Activated CD4-positive, CD25-positive, alpha-beta regulatory T cell treated with anti-CD3 and anti-CD28 coated beads, Interleukin-2, amount 50 U/mL, for 16 hours (primary cell): Measurements from ENCODE around the gene PRR20A.
"Not testable (repeated sequence)": the region's sequence is repeated elsewhere in the genome, so short reads cannot be mapped to it uniquely, and the experiment has no call there.

Experiments
- DNase-seq: peaks from one replicate; pipeline ENCODE4 v3.0.0-alpha.2; 2020; ENCODE audit warnings: low read depth, low spot score

Gene PRR20A

DNA sequence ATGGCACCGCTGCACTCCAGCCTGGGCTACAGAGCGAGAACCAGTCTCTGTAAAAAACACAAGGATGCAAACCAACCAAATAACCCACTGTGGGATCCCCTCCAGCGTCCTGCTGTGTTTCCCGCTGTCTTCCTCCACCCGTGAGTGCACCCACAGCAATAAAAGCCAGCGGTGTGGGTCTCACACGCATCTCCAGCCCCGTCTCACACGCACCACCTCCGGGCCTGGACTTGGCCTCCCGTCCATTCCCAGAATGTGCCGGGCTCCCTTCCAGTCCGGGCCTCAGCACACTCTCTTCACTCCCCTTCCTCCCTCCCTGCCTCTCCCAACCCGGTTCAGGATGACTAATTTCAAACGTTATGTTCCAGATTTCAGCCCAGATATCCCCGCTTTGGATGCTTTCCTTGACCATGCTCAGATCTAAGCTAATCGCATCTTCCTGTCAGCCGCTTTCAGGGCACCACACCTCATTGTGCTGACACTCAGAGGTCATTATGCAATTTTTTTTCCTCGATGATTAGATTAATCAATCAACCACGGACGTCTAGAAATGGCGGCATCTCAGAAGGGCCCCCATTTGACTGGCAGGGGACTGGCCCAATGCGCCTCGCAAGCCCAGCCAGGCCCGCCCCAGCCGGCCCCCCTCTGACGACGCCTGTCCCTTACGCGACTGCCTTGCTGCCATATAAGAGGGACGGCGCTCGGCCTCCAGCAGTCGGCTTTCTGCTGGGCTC, at the start of gene PRR20A:
TSS of gene PRR20A (plus strand) at position 684 of the 734 bp plus-strand sequence. CDS start 387 bp downstream, outside the sequence.
- DNase-seq, result not testable (repeated sequence)

DNA sequence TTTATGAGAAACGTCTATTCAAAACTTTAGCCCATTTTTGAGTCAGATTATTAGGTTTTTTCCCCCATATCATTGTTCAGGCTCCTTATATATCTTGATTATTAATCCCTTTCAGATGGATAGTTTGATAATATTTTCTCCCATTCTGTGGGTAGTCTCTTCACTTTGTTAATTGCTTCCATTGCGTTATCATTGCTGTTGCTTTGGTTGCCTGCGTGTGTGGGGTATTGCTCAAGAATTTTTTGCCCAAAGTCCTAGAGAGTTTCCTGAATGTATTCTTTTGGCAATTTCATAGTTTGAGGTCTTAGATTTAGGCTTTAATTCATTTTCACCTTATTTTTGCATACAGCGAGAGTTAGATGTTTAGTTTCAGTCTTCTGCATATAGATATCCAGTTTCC, 25.8 kb upstream of the PRR20A start:
- no peak for DNase-seq

DNA sequence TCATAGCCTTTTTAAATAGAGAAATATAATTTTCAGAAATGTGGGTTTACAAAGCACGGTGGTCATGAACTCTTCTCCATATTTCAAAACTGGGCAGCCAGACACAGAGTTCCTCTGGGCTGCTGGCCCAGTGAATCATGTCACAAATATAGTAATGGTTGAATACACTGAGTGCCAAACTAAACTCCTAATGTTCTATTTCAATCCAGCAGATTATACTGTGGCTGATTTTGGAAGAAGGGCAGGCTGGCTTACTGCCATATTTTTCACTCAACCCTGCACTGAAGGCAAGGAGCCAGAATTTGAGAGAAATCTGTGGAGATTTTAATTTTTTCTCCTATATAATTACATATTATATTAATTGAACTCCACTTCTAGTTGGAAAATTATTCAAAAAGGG, 17.0 kb upstream of the PRR20A start:
- DNase-seq, result no peak

DNA sequence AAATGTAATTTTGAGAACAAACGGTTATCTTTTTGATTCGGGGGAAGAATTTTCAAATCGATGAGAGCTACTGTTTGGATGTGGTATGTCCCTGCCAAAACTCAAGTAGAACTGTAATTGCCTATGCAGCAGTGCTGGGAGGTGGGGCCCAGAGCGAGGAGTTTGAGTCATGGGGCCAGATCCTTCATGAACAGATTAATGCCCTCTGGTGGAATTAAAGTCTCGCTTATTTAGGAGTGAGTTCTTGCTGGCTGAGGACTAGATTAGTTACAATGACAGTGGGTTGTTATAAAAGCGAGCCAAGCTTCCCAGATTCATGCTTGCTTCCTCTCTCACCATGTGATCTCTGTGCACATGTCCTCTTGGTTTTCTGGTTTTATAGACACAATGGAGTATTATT, 11.8 kb upstream of the PRR20A start:
- DNase-seq, result no peak

DNA sequence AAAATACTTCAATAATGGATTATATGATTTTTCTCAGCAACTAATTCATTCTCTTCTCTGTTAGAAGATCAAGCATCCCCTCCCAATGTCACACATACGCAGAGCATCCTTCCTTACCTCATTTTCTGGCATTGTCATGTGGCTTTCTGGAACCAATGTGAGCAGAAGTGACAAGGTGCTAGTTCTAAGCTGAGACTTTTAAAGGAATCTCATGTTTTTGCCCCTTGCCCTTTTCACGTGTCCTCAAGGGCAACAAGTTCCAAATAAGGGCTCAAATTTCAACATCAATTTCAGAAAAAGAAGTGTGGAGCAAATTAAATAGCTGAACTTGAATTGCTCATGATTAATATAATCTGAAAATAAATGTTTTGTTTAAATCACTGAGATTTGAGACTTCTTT, 4.6 kb upstream of the PRR20A start:
- DNase-seq, result no peak

DNA sequence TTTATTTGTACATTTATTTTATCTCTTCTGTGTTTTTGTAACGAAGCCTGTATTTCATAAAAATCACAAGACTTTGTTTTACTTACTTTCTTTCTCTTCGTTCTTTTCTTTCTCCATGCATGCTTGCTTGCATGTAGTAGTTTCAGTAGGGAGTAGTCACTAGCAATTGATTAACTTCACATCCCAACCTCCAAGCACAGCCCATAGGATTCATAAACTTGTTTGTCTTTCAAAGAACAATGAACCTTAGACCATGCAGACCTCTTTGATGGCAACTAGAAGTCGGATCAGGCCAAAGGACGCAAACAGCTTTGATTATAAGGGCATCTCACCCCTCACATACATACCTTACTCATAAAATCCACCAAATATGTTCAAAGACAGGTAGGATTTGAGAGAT, 3.1 kb upstream of the PRR20A start:
- DNase-seq, result no peak

DNA sequence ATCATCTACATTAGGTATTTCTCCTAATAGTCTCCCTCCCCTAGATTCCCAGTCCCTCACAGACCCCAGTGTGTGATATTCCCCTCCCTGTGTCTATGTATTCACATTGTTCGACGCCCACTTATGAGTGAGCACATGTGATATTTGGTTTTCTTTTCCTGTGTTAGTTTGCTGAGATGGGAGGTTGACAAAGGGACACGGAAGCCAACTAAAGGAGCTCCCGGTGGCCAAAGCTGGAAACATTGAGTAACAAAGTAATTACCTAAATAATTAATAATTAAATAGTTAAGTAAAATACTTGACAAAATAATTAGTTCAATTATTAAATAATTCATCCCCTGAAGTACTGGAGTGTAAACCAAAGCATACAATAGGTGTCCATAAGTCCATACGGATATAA, 1.7 kb upstream of the PRR20A start:
- no peak for DNase-seq

DNA sequence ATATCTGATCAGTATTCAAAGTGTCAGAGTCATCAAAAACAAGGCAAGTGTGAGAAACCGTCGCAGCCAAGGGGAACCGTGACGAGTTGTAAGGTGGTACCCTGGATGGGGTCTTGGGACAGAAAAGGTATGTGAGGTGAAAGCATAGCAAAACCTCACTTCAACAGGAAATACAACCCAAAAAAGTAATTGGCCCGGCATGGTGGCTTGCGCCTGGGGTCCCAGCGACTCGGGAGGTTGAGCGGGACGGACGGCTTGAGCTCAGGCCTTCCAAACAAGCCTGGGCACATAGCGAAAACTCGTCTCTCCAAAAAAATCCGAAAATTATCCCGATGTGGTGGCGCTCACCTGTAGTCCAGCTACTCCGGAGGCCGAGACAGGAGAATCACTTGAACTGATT, 937 bp upstream of the PRR20A start:
- not testable (repeated sequence) for DNase-seq

DNA sequence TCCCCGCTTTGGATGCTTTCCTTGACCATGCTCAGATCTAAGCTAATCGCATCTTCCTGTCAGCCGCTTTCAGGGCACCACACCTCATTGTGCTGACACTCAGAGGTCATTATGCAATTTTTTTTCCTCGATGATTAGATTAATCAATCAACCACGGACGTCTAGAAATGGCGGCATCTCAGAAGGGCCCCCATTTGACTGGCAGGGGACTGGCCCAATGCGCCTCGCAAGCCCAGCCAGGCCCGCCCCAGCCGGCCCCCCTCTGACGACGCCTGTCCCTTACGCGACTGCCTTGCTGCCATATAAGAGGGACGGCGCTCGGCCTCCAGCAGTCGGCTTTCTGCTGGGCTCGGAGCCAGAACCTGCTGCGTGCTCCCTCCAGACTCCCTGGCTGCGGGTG, 6.5 kb downstream of the PRR20A start, which contains the start of gene PRR20B:
TSS of gene PRR20B (plus strand) at position 301 of the 400 bp plus-strand sequence. CDS start 387 bp downstream, outside the sequence.
- DNase-seq, result not testable (repeated sequence)

DNA sequence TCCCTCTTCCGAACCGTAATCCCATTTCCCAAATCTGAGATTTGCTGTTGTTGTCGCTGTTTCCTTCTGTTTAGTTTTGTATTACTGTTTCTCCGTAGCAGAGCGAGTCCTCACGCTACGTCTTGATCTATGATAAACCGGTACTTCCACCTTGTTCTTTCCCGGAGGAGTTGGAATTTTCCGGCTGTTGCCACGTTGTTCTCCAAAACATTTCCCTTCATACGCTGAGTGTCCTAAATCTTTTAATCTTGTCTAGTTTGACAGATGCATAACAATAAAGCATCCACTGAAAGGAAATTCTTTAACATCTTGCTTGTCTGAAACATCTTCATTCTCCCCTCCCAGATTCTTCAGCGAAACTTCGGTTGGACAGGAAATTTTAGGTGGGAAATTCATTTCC, 7.4 kb downstream of the PRR20A start:
- not testable (repeated sequence) for DNase-seq

DNA sequence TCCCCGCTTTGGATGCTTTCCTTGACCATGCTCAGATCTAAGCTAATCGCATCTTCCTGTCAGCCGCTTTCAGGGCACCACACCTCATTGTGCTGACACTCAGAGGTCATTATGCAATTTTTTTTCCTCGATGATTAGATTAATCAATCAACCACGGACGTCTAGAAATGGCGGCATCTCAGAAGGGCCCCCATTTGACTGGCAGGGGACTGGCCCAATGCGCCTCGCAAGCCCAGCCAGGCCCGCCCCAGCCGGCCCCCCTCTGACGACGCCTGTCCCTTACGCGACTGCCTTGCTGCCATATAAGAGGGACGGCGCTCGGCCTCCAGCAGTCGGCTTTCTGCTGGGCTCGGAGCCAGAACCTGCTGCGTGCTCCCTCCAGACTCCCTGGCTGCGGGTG, 13.0 kb downstream of the PRR20A start, which contains the start of gene PRR20C:
TSS of gene PRR20C (plus strand) at position 301 of the 400 bp plus-strand sequence. CDS start 387 bp downstream, outside the sequence.
- DNase-seq, result not testable (repeated sequence)

DNA sequence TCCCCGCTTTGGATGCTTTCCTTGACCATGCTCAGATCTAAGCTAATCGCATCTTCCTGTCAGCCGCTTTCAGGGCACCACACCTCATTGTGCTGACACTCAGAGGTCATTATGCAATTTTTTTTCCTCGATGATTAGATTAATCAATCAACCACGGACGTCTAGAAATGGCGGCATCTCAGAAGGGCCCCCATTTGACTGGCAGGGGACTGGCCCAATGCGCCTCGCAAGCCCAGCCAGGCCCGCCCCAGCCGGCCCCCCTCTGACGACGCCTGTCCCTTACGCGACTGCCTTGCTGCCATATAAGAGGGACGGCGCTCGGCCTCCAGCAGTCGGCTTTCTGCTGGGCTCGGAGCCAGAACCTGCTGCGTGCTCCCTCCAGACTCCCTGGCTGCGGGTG, 19.6 kb downstream of the PRR20A start, which contains the start of gene PRR20D:
TSS of gene PRR20D (plus strand) at position 301 of the 400 bp plus-strand sequence. CDS start 387 bp downstream, outside the sequence.
- not testable (repeated sequence) for DNase-seq

DNA sequence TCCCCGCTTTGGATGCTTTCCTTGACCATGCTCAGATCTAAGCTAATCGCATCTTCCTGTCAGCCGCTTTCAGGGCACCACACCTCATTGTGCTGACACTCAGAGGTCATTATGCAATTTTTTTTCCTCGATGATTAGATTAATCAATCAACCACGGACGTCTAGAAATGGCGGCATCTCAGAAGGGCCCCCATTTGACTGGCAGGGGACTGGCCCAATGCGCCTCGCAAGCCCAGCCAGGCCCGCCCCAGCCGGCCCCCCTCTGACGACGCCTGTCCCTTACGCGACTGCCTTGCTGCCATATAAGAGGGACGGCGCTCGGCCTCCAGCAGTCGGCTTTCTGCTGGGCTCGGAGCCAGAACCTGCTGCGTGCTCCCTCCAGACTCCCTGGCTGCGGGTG, 26.2 kb downstream of the PRR20A start, which contains the start of gene PRR20E:
TSS of gene PRR20E (plus strand) at position 301 of the 400 bp plus-strand sequence. CDS start 387 bp downstream, outside the sequence.
- DNase-seq, result not testable (repeated sequence)

DNA sequence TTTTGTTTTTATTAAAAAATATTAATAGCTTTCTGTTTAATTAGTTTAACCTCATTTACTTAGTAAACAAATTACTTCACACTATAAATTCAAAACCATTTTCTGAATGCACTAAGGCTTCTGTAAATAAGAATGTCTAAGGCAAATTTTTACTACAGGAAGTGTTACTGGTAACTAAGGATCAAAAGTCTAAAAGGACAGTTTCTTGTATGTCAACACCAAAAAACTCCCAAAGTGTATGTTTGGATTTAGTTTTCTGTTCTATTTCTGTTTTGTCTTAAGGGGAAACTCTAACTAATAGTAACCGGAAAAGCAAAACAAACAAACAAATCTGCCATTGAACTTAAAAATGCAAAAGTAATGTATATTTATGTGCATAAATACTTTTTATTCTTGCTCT, 50.9 kb downstream of the PRR20A start:
- DNase-seq, result no peak
